ENCODE results near the gene SQSTM1. TPM values are rescaled to one million over a fixed set of nuclear protein-coding genes. Genes with fewer than 3 reads are reported as not detected.
A peak's percentile ranks its signal among the peaks of the same experiment; 100 is the strongest.

Gene SQSTM1
- total and polyA plus RNA-seq, 12 donors, result 131 to 466 (median 387) TPM

DNA sequence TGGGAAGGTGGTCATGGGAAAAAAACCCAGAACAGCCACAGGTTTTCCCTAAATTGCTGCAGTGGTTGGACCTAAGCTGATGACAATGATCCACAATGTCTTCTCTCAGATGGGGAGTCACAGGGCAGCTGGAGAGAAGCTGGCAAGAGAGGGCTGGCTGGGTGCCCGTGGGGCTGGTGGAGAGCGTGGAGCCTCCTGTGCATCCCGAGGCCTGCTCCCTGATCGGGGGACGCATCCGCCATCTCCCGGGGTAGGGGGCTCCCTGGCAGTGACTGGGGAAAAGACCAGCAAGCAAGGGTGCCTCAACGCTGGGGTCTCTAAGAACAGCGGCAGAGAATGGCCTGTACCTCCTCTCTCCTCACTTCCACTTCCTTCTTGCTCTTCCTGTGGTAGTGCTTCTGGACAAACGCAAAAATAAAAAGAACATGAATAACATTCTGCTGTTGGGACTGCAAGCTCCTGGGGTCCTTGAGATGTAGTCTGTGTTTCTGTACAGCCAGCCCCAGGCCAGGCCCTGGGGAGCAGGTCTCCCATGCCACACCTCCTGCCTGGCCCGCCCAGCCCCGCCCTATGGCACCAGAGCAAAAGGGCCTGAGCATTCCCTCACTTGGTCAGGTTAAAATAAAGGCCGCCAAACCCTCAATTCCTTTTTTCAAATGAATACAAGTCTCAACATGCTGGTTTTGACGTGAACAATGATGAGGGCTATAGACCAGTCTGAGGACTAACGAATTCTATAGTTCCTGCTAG lies 45.0 kb downstream of the SQSTM1 start:
- peaks cover 0 to 7% (median 0%) of the 10 kb centered on the region in 9 donors for H3K4me1 ChIP-seq
- H3K4me3 ChIP-seq, result no peak overlapping the region
- peaks cover 0 to 4% (median 0%) of the 10 kb centered on the region in 11 donors for H3K9me3 ChIP-seq
- peaks cover 0 to 90% (median 20%) of the 10 kb centered on the region in 9 donors for H3K36me3 ChIP-seq
- intact Hi-C loops (cut with DNase I), result no loop called here
- no peak for DNase-seq
- no peak for ATAC-seq
- no peaks in the 10 kb centered on the region for H3K27me3 ChIP-seq
- 90 to 91% methylated on average over 15 of the region's 15 CpGs for WGBS, 2 donors
- TF ChIP-seq, protein P1, sequence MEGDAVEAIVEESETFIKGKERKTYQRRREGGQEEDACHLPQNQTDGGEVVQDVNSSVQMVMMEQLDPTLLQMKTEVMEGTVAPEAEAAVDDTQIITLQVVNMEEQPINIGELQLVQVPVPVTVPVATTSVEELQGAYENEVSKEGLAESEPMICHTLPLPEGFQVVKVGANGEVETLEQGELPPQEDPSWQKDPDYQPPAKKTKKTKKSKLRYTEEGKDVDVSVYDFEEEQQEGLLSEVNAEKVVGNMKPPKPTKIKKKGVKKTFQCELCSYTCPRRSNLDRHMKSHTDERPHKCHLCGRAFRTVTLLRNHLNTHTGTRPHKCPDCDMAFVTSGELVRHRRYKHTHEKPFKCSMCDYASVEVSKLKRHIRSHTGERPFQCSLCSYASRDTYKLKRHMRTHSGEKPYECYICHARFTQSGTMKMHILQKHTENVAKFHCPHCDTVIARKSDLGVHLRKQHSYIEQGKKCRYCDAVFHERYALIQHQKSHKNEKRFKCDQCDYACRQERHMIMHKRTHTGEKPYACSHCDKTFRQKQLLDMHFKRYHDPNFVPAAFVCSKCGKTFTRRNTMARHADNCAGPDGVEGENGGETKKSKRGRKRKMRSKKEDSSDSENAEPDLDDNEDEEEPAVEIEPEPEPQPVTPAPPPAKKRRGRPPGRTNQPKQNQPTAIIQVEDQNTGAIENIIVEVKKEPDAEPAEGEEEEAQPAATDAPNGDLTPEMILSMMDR (IDR thresholded peaks at IDR 0.05), result no peak
- no peak overlapping the region for H3K27ac ChIP-seq

DNA sequence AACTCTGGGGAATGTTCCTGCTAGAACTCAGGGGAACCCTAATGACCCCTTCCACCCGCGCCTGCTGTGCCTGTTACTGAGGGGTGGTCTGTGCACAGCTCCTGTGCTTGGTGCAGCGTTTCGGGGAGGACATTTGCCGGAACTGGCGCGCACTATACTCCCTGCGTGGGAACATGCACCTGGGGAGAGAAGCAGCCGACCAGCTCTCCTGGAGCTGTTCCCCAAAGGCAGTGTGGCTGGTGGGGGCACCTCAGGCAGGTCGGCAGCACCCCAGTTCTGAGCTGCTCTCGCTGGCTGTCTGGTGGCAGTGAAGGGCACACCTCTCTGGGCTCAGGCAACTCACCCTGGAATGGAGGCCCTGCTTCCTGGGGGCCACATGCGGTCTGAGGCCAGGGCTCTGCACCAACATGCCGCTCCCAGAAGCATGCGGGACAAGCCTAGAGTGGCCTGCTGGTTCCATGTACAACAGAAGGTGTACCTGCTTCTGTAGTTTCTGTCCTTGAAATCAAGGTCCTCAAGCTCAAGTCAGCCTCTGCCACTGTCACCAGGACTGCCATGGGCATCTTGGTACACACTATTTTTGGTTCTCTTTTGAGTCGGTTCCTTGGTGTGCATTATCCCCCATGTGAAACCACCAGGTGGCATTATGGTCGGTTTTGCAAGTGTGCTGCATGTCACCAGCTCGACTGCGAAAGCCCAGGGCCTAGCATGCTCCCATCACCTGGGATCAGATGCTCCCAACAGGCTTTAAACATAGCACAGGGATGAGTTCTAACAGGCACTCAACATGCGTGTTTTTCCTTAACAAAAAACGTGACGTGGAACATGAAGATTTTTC lies 45.8 kb downstream of the SQSTM1 start:
- Histone ChIP-seq H3K27ac (no peak overlapping the region), H3K4me3 (no peak overlapping the region), H3K27me3 (no peaks in the 10 kb centered on the region), H3K4me1 (peaks cover 0 to 11% (median 0%) of the 10 kb centered on the region in 9 donors), H3K9me3 (peaks cover 0 to 4% (median 0%) of the 10 kb centered on the region in 11 donors), H3K36me3 (peaks cover 0 to 98% (median 27%) of the 10 kb centered on the region in 9 donors)
- 87% methylated on average over 21 of the region's 21 CpGs for WGBS, 2 donors
- ATAC-seq (no peak), DNase-seq (no peak)
- intact Hi-C loops (cut with DNase I), result no loop called here
- TF ChIP-seq, protein P1 (IDR thresholded peaks at IDR 0.05), result peak in 2 of 9 donors; percentile 6 to 14

DNA sequence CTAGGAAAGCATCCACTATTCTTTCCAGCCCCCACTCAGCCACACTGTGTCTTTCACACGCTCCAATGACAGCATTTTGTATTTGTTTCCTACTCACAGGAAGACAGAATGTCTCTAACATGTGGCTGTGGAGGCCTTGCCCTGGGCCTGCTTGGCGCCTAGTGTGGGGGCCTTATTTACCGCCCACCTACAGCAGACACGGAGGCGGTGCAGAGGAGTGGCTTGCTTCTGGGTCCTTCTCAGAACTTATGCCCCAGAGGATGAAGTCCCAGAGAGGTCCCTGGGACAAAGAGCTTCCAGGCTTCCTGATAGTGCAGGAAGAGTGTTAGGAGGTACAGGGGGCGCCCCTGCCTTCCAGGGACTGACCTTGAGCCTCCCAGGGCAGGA lies 46.4 kb downstream of the SQSTM1 start:
- peaks cover 0 to 97% (median 28%) of the 10 kb centered on the region in 9 donors for H3K36me3 ChIP-seq
- H3K27me3 ChIP-seq, result no peaks in the 10 kb centered on the region
- WGBS, 2 donors, result 81 to 88% methylated on average over 6 of the region's 6 CpGs
- H3K4me1 ChIP-seq, result peaks cover 0 to 11% (median 0%) of the 10 kb centered on the region in 9 donors
- no peak for DNase-seq
- no peak overlapping the region for H3K4me3 ChIP-seq
- no peak overlapping the region for H3K27ac ChIP-seq
- no peak for ATAC-seq
- H3K9me3 ChIP-seq, result peaks cover 0 to 4% (median 0%) of the 10 kb centered on the region in 11 donors
- intact Hi-C loops (cut with DNase I), result no loop called here
- TF ChIP-seq, protein P1 (IDR thresholded peaks at IDR 0.05), result no peak

DNA sequence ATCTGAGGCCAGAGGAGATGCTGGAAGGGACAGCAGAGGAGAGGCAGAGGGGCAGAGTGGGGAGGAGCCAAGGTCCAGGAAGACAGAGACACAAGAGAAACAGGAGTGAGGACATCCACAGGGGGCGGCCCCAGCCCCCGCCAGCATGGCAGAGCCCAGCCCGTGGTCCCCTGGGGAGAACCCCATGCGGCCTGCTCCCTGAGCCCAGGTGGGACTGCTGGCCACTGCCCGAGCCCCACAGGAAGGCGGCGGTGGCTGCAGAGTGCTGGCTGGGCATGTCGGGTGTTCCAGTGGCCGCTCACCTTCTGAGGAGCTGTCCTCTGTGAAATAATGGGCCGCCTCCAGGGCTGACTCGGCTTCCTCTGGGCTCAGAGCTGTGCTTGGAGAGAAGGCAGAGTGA lies 46.8 kb downstream of the SQSTM1 start:
- H3K4me3 ChIP-seq, result no peak overlapping the region
- TF ChIP-seq, protein P1 (IDR thresholded peaks at IDR 0.05), result no peak
- 90 to 91% methylated on average over 11 of the region's 11 CpGs for WGBS, 2 donors
- peaks cover 0 to 11% (median 0%) of the 10 kb centered on the region in 9 donors for H3K4me1 ChIP-seq
- no peaks in the 10 kb centered on the region for H3K27me3 ChIP-seq
- DNase-seq (no peak), ATAC-seq (no peak)
- H3K9me3 ChIP-seq, result peaks cover 0 to under 1% (median 0%) of the 10 kb centered on the region in 11 donors
- intact Hi-C loops (cut with DNase I), result no loop called here
- peaks cover 0 to 97% (median 28%) of the 10 kb centered on the region in 9 donors for H3K36me3 ChIP-seq
- H3K27ac ChIP-seq, result peak overlapping the region in 1 of 10 donors; percentile 4
